H1 (cell line): Measurements from ENCODE around the gene ZNF598.

ENCODE experiments used
- CTCF ChIP-seq, 3 experiments: IDR thresholded peaks; 1 replicate in 2 of 3; 2 replicates in 1 of 3; pipeline versions ENCODE4 v1.5.1 to v1.6.1; 2011; ENCODE audit warnings: low read length in 3 of 3, mild to moderate bottlenecking in 3 of 3, inconsistent platforms in 2 of 3, low read depth in 1 of 3, moderate library complexity in 1 of 3; ENCODE audit not compliant: insufficient read depth in 1 of 3; ENCODE audit errors: control extremely low read depth in 1 of 3
- JUN ChIP-seq: IDR thresholded peaks from 2 replicates; pipeline ENCODE4 v1.6.1; 2011; ENCODE audit warnings: low read depth, mild to moderate bottlenecking, improper control_type of control experiment, low read length
- JUND ChIP-seq: IDR thresholded peaks from 2 replicates; pipeline ENCODE4 v1.6.1; 2011; ENCODE audit warnings: mild to moderate bottlenecking, improper control_type of control experiment, low read length
- POLR2AphosphoS5 ChIP-seq: IDR thresholded peaks from 2 replicates; pipeline ENCODE4 v1.6.1; 2011; ENCODE audit warnings: low read depth, low read length
- RFX5 ChIP-seq: IDR thresholded peaks from 2 replicates; pipeline ENCODE4 v1.6.1; 2011; ENCODE audit warnings: low read depth, low read length, improper control_type of control experiment, borderline replicate concordance
- SUZ12 ChIP-seq: fragments of 200-600 bp; sonication (generic); IDR thresholded peaks from 2 replicates; pipeline ENCODE4 v1.6.1; 2012; ENCODE audit warnings: mild to moderate bottlenecking, inconsistent platforms, low read length, moderate library complexity, mixed read lengths
- TCF12 ChIP-seq: IDR thresholded peaks from 2 replicates; pipeline ENCODE4 v1.6.1; 2011; ENCODE audit warnings: low read depth, mild to moderate bottlenecking, low read length

DNA sequence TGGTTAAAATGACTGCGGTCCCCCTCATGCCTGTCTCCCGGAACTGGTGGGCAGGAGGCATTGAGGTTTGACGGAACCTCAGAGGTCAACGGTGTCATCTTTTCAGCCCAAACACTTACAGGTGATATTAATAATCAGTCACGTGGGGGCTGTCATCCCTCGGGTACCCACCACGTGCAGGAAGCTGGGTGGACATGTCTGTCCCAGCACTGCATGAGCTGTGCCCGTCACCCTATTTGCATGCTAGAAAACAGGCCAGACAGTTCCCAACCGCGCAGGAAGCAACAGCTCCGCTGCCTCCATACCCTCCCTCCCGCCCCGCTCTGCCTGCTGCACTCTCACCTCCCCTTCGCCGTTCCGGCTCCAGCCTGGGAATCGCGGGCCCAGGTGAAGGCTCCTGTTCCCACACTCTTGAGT lies 18.5 kb downstream of the ZNF598 start:
- TF ChIP-seq JUN (no peak), CTCF (IDR thresholded peaks at IDR 0.05; ENCODE audit: control extremely low read depth in 1 of 3, insufficient read depth in 1 of 3, low read depth in 1 of 3, low read length in 3 of 3) (no peak), TCF12 (no peak), POLR2AphosphoS5 (no peak), JUND (no peak), SUZ12 (no peak), RFX5 (no peak)
